H9 (cell line): ENCODE results near the gene FAM180A. TPM values are rescaled to one million over a fixed set of nuclear protein-coding genes. Genes with fewer than 3 reads are reported as not detected.
A peak's percentile ranks its signal among the peaks of the same experiment; 100 is the strongest.

Experiments
- DNase-seq: peaks from one replicate; pipeline ENCODE4 v3.0.0-alpha.2; 2017
- H2AFZ ChIP-seq: one replicate; pipeline ENCODE4 v1.6.1; 2013; ENCODE audit warnings: mild to moderate bottlenecking, low read length, control low read depth, moderate library complexity
- H2AK5ac ChIP-seq: 2 replicates; pipeline ENCODE4 v1.6.1; 2013; ENCODE audit warnings: low read length, control low read depth, mixed read lengths; ENCODE audit not compliant: insufficient read length
- H2BK120ac ChIP-seq: one replicate; pipeline ENCODE4 v1.6.1; 2013; ENCODE audit warnings: low read depth, mild to moderate bottlenecking, low read length, control low read depth, inconsistent platforms; ENCODE audit not compliant: poor library complexity, severe bottlenecking
- H2BK12ac ChIP-seq: 2 replicates; pipeline ENCODE4 v1.6.1; 2013; ENCODE audit warnings: low read length, control low read depth, mixed read lengths, low read depth; ENCODE audit not compliant: insufficient read length
- H2BK15ac ChIP-seq: 2 replicates; pipeline ENCODE4 v1.6.1; 2013; ENCODE audit warnings: low read depth, low read length, control low read depth
- H2BK20ac ChIP-seq: one replicate; pipeline ENCODE4 v1.6.1; 2013; ENCODE audit warnings: low read depth, mild to moderate bottlenecking, low read length, control low read depth, inconsistent platforms; ENCODE audit not compliant: poor library complexity, severe bottlenecking
- H2BK5ac ChIP-seq: 2 replicates; pipeline ENCODE4 v1.6.1; 2013; ENCODE audit warnings: low read length, control low read depth, mixed read lengths; ENCODE audit not compliant: insufficient read length
- H3K14ac ChIP-seq: 2 replicates; pipeline ENCODE4 v1.6.1; 2013; ENCODE audit warnings: low read length, control low read depth; ENCODE audit not compliant: insufficient read depth
- H3K18ac ChIP-seq: 2 replicates; pipeline ENCODE4 v1.6.1; 2013; ENCODE audit warnings: low read depth, mild to moderate bottlenecking, mixed read lengths, low read length, control low read depth; ENCODE audit not compliant: insufficient read length
- H3K23ac ChIP-seq: 2 replicates; pipeline ENCODE4 v1.6.1; 2013; ENCODE audit warnings: low read length, control low read depth, mixed read lengths, low read depth; ENCODE audit not compliant: insufficient read length
- H3K23me2 ChIP-seq: 2 replicates; pipeline ENCODE4 v1.6.1; 2013; ENCODE audit warnings: low read depth, mild to moderate bottlenecking, mixed read lengths, low read length, control low read depth; ENCODE audit not compliant: insufficient read length, poor library complexity, severe bottlenecking
- H3K27ac ChIP-seq: 2 replicates; pipeline ENCODE4 v1.5.1; 2013; ENCODE audit warnings: low read length, control low read depth, mixed read lengths, low read depth; ENCODE audit not compliant: insufficient read length
- H3K27me3 ChIP-seq: 2 replicates; pipeline ENCODE4 v1.6.1; 2013; ENCODE audit warnings: low read length, control low read depth, inconsistent platforms; ENCODE audit not compliant: insufficient read depth
- H3K4ac ChIP-seq: 2 replicates; pipeline ENCODE4 v1.6.1; 2013; ENCODE audit warnings: low read depth, mild to moderate bottlenecking, control low read depth, inconsistent platforms, low read length, moderate library complexity
- H3K4me1 ChIP-seq: 2 replicates; pipeline ENCODE4 v1.6.1; 2013; ENCODE audit warnings: low read length, control low read depth, inconsistent platforms; ENCODE audit not compliant: insufficient read depth
- H3K4me2 ChIP-seq: 2 replicates; pipeline ENCODE4 v1.6.1; 2013; ENCODE audit warnings: low read length, control low read depth, mixed read lengths; ENCODE audit not compliant: insufficient read length, insufficient read depth
- H3K56ac ChIP-seq: 2 replicates; pipeline ENCODE4 v1.6.1; 2013; ENCODE audit warnings: low read depth, mild to moderate bottlenecking, mixed read lengths, low read length, control low read depth; ENCODE audit not compliant: insufficient read length
- H3K79me1 ChIP-seq: 2 replicates; pipeline ENCODE4 v1.6.1; 2013; ENCODE audit warnings: low read depth, mild to moderate bottlenecking, moderate library complexity, low read length, control low read depth, inconsistent platforms; ENCODE audit not compliant: insufficient read depth, poor library complexity, severe bottlenecking
- H3K79me2 ChIP-seq: 2 replicates; pipeline ENCODE4 v1.6.1; 2013; ENCODE audit warnings: low read length, control low read depth, inconsistent platforms; ENCODE audit not compliant: insufficient read depth
- H3K9ac ChIP-seq: 2 replicates; pipeline ENCODE4 v1.6.1; 2013; ENCODE audit warnings: low read length, control low read depth, mixed read lengths; ENCODE audit not compliant: insufficient read length; ENCODE audit errors: extremely low read depth
- H3K9me3 ChIP-seq: one replicate; pipeline ENCODE4 v1.6.1; 2013; ENCODE audit warnings: low read depth, low read length, inconsistent platforms; ENCODE audit not compliant: control insufficient read depth
- H3T11ph ChIP-seq: one replicate; pipeline ENCODE4 v1.6.1; 2013; ENCODE audit warnings: mild to moderate bottlenecking, low read length, control low read depth, inconsistent platforms
- H4K20me1 ChIP-seq: one replicate; pipeline ENCODE4 v1.6.1; 2013; ENCODE audit not compliant: control insufficient read depth, insufficient read length, insufficient read depth
- H4K5ac ChIP-seq: 2 replicates; pipeline ENCODE4 v1.6.1; 2013; ENCODE audit warnings: low read depth, mild to moderate bottlenecking, mixed read lengths, low read length, control low read depth; ENCODE audit not compliant: insufficient read length
- H4K8ac ChIP-seq: replicated peaks from 2 replicates; pipeline ENCODE4 v1.6.1; 2013; ENCODE audit warnings: low read length, control low read depth, mixed read lengths, low read depth; ENCODE audit not compliant: insufficient read length
- H4K91ac ChIP-seq: 2 replicates; pipeline ENCODE4 v1.6.1; 2013; ENCODE audit warnings: low read depth, mild to moderate bottlenecking, moderate library complexity, mixed read lengths, low read length, control low read depth; ENCODE audit not compliant: insufficient read length
- H3K27ac Mint-ChIP-seq, 3 experiments: 2 replicates in 2 of 3; 3 replicates in 1 of 3; pipeline ENCODE4 v1.8.0; 2020 to 2021; ENCODE audit warnings: mixed read lengths in 3 of 3, mild to moderate bottlenecking in 1 of 3, moderate library complexity in 1 of 3
- H3K27me3 Mint-ChIP-seq: 2 replicates; pipeline ENCODE4 v1.8.0; 2021; ENCODE audit warnings: low read depth, mild to moderate bottlenecking, moderate library complexity, mixed read lengths
- H3K36me3 Mint-ChIP-seq, 3 experiments: 2 replicates in 2 of 3; 3 replicates in 1 of 3; pipeline ENCODE4 v1.8.0; 2020 to 2021; ENCODE audit warnings: low read depth in 3 of 3, mixed read lengths in 3 of 3; ENCODE audit not compliant: insufficient read depth in 1 of 3
- H3K4me1 Mint-ChIP-seq, 2 experiments: 2 replicates each; pipeline ENCODE4 v1.8.0; 2020; ENCODE audit warnings: mixed read lengths in 2 of 2
- H3K4me3 Mint-ChIP-seq, 2 experiments: 2 replicates in 1 of 2; 3 replicates in 1 of 2; pipeline ENCODE4 v1.8.0; 2020 to 2021; ENCODE audit warnings: mild to moderate bottlenecking in 2 of 2, mixed read lengths in 2 of 2, moderate library complexity in 1 of 2
- H3K9me3 Mint-ChIP-seq, 2 experiments: 2 replicates in 1 of 2; 3 replicates in 1 of 2; pipeline ENCODE4 v1.8.0; 2020; ENCODE audit warnings: mild to moderate bottlenecking in 2 of 2, mixed read lengths in 2 of 2, moderate library complexity in 1 of 2
- CTCF ChIP-seq: fragments of 200-600 bp; sonication (generic); conservative IDR thresholded peaks from 3 replicates; pipeline ENCODE4 v1.8.0; 2021; ENCODE audit warnings: antibody characterized with exemption, mild to moderate bottlenecking
- WGBS: extraction: QIAGEN DNeasy Blood & Tissue Kit; methylation state at CpG from one replicate; pipeline ENCODE4 v1.1.7; 2013; ENCODE audit warnings: missing lambda C conversion rate, low lambda C conversion rate, mixed read lengths; ENCODE audit not compliant: insufficient read length; ENCODE audit errors: extremely low coverage; 5-methylcytosine and 5-hydroxymethylcytosine counted together
- total RNA-seq: library from RNA; stranded (reverse); gene quantifications from 2 replicates; pipeline ENCODE4 v1.2.1, GENCODE V29; 2021

Gene FAM180A
- total RNA-seq, 1 experiment from 2014 or later: not detected

DNA sequence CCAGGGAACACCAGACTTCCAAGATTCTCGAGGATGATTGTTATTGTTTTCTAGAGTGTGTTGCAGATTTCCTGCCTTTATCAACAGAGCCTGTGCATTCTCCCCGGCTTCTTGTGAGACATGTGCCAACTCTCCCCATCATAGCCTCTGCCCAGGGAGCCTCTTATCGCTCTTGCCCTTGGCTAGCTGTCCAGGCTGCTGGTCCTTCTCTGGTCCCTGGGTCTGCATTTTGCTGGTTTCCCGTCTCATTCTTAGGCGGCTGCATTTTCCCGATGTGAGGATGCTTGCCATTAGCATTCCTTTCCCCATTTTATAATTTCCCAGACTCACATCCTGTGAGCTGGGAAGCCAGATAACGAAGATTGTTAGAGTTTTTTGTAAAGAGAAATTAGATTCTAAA, 35.8 kb downstream of the FAM180A start:
- Histone ChIP-seq H2AK5ac (no peak overlapping the region), H3K4me2 (no peak overlapping the region), H3K27me3 (no peaks in the 10 kb centered on the region), H2BK12ac (no peak overlapping the region), H3K23me2 (no peaks in the 10 kb centered on the region), H2BK15ac (no peak overlapping the region), H3K9ac (no peak overlapping the region), H3K79me2 (no peaks in the 10 kb centered on the region), H3K23ac (no peak overlapping the region), H3K27ac (no peak overlapping the region), H3K14ac (no peak overlapping the region), H3K4me1 (no peaks in the 10 kb centered on the region; the same call in 1 of the 2 replicates), H4K20me1 (no peaks in the 10 kb centered on the region), H2AFZ (no peak overlapping the region), H3K79me1 (no peaks in the 10 kb centered on the region), H3K56ac (no peak overlapping the region), H3K9me3 (no peaks in the 10 kb centered on the region), H2BK120ac (no peak overlapping the region), H3K18ac (no peak overlapping the region), H2BK20ac (no peak overlapping the region), H4K91ac (no peak overlapping the region), H4K8ac (no peak overlapping the region), H2BK5ac (no peak overlapping the region), H4K5ac (no peak overlapping the region), H3T11ph (no peak overlapping the region), H3K4ac (no peak overlapping the region)
- no CpG with 5 or more reads among the region's 7 CpGs for WGBS
- Mint-ChIP-seq H3K36me3 (no peaks in the 10 kb centered on the region), H3K9me3 (no peaks in the 10 kb centered on the region), H3K27ac (peak overlapping the region in 1 of 3 experiments; percentile 45; a peak in 2 of 7 replicates), H3K4me3 (no peak overlapping the region), H3K27me3 (no peaks in the 10 kb centered on the region; the same call in 1 of the 2 replicates), H3K4me1 (peaks cover 7 to 13% of the 10 kb centered on the region in 2 experiments; a peak in 3 of 4 replicates)
- DNase-seq: no peak
- TF ChIP-seq CTCF: no peak
